Measurements from ENCODE around the gene NBPF15.
"Not testable (repeated sequence)": the region's sequence is repeated elsewhere in the genome, so short reads cannot be mapped to it uniquely, and the experiment has no call there.

NBPF15 gene, protein sequence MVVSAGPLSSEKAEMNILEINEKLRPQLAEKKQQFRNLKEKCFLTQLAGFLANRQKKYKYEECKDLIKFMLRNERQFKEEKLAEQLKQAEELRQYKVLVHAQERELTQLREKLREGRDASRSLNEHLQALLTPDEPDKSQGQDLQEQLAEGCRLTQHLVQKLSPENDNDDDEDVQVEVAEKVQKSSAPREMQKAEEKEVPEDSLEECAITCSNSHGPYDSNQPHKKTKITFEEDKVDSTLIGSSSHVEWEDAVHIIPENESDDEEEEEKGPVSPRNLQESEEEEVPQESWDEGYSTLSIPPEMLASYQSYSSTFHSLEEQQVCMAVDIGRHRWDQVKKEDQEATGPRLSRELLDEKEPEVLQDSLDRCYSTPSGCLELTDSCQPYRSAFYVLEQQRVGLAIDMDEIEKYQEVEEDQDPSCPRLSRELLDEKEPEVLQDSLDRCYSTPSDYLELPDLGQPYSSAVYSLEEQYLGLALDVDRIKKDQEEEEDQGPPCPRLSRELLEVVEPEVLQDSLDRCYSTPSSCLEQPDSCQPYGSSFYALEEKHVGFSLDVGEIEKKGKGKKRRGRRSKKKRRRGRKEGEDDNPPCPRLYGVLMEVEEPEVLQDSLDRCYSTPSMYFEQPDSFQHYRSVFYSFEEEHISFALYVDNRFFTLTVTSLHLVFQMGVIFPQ

DNA sequence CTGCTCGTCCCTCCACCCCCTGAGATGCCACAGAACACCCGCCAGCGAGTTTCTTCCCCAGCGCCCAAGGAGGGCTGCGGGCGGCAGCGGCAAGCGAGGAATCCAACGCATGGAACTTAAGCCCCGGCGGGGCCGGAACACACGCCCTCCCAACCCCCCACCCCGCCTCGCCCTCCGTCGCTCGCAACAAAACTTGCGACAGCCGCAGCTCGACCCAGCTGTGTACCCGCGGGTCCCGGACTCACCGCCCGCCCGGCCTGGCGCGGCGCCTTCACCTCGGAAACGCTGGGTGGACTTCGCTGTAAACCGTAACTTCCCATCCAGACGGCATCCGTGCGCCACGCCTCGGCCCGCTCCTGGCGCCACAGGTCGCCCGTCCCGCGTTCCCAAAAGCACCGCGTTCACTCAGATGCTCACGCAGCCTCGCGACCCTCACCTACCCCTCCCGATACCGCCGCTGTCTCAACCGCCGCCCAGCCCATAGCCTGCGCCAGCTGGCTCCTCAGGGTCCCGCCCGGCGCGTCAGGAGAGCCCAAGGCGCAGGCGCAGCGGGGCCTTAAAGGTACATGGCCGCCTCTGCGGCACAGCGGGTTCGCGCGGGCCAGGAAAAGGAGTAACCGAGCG lies at the start of gene NBPF15:
TSS of gene NBPF15 (minus strand) at position 534 of the 624 bp plus-strand sequence. CDS start 21,666 bp downstream, outside the sequence.
- not testable (repeated sequence) for H3K9ac ChIP-seq (ENCODE audit: low read depth, low read length, poor library complexity, severe bottlenecking)

DNA sequence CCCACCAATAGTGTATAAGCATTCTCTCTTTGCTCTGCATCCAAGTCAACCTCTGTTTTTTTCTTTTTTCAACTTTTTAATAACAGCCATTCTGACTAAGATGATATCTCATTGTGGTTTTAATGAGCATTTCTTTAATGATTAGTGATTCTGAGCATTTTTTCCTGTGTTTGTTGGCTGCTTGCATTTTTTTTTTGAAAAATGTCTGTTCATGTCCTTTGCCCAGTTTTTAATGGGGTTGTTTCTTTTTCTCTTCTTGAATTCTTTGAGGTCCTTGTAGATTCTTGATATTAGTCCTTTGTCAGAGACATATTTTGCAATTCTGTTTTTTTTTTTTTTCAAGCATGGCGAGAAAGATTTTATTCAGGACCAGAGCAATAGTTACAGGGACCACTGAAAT lies 35.0 kb upstream of the NBPF15 start:
- not testable (repeated sequence) for H4K20me1 ChIP-seq (ENCODE audit: insufficient read depth, low read length, poor library complexity, severe bottlenecking); H3K4me3 ChIP-seq (ENCODE audit: low read length, poor library complexity, severe bottlenecking); H3K9me2 ChIP-seq (replicated peaks; ENCODE audit: low read depth, low read length); H3K4me1 ChIP-seq (ENCODE audit: insufficient read depth, low read length, poor library complexity, severe bottlenecking); H3F3A ChIP-seq (ENCODE audit: low read depth); H3K4me2 ChIP-seq (ENCODE audit: low read depth, low read length, poor library complexity, severe bottlenecking); H2AFZ ChIP-seq (ENCODE audit: low read length); H3K79me2 ChIP-seq (ENCODE audit: insufficient read depth, low read length); H3K9ac ChIP-seq (ENCODE audit: low read depth, low read length, poor library complexity, severe bottlenecking); H3K36me3 ChIP-seq (ENCODE audit: insufficient read depth, low read length); H3K27me3 ChIP-seq (ENCODE audit: insufficient read depth, low read length, poor library complexity, severe bottlenecking); H3K9me3 ChIP-seq (ENCODE audit: insufficient read depth, low read depth, low read length)

More for the DNA sequence above, at the start of gene NBPF15:
- not testable (repeated sequence) for H3K4me1 ChIP-seq (ENCODE audit: insufficient read depth, low read length, poor library complexity, severe bottlenecking); H3F3A ChIP-seq (ENCODE audit: low read depth); H3K9me2 ChIP-seq (replicated peaks; ENCODE audit: low read depth, low read length); H3K4me2 ChIP-seq (ENCODE audit: low read depth, low read length, poor library complexity, severe bottlenecking); H4K20me1 ChIP-seq (ENCODE audit: insufficient read depth, low read length, poor library complexity, severe bottlenecking); H2AFZ ChIP-seq (ENCODE audit: low read length); H3K79me2 ChIP-seq (ENCODE audit: insufficient read depth, low read length); H3K4me3 ChIP-seq (ENCODE audit: low read length, poor library complexity, severe bottlenecking); H3K9me3 ChIP-seq (ENCODE audit: insufficient read depth, low read depth, low read length); H3K27me3 ChIP-seq (ENCODE audit: insufficient read depth, low read length, poor library complexity, severe bottlenecking); H3K36me3 ChIP-seq (ENCODE audit: insufficient read depth, low read length)

DNA sequence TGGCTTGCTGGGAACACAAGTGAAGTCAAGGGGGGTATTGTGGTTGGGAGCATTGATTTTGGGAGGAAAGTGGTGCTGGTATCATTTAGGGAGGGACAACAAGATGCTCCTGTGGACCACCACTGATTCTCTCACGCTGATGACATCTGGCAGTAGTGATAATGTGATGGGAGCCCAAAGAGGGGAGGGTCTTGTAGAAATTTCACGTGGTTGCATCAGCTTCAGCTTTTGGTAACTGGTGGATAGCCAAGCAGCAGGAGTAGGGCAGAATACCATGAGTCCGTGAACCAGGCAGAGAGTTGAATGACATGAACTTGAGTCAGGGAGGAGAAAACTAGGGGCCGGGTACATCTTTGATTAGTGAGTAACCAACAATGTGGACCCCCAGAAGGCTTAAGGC lies 32.7 kb upstream of the NBPF15 start:
- not testable (repeated sequence) for H4K20me1 ChIP-seq (ENCODE audit: insufficient read depth, low read length, poor library complexity, severe bottlenecking); H3F3A ChIP-seq (ENCODE audit: low read depth); H3K4me3 ChIP-seq (ENCODE audit: low read length, poor library complexity, severe bottlenecking); H2AFZ ChIP-seq (ENCODE audit: low read length); H3K9ac ChIP-seq (ENCODE audit: low read depth, low read length, poor library complexity, severe bottlenecking); H3K27me3 ChIP-seq (ENCODE audit: insufficient read depth, low read length, poor library complexity, severe bottlenecking); H3K79me2 ChIP-seq (ENCODE audit: insufficient read depth, low read length); H3K4me1 ChIP-seq (ENCODE audit: insufficient read depth, low read length, poor library complexity, severe bottlenecking); H3K36me3 ChIP-seq (ENCODE audit: insufficient read depth, low read length); H3K9me2 ChIP-seq (replicated peaks; ENCODE audit: low read depth, low read length); H3K4me2 ChIP-seq (ENCODE audit: low read depth, low read length, poor library complexity, severe bottlenecking); H3K9me3 ChIP-seq (ENCODE audit: insufficient read depth, low read depth, low read length)

DNA sequence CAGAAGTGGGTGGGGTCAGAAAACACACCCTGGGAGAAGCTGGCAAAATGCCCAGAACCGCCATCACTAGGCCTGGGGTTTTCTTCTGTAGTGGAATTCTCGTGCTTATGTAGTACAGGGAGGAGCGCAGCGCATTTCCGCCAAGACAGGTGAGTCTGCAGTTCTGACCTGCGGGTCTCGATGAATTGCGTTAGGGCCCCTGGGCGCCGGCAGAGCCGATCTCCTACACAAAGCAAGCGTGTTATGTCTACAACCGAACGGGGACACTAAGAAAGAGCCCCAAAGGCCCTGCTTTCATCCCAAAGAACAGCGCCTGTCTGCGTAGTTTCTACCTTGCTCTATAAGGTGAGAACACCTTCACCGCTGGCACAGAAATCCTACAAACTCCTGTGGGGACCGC lies 28.9 kb upstream of the NBPF15 start:
- H3K4me2 ChIP-seq (ENCODE audit: low read depth, low read length, poor library complexity, severe bottlenecking); H3K27me3 ChIP-seq (ENCODE audit: insufficient read depth, low read length, poor library complexity, severe bottlenecking); H3K36me3 ChIP-seq (ENCODE audit: insufficient read depth, low read length); H3K79me2 ChIP-seq (ENCODE audit: insufficient read depth, low read length); H4K20me1 ChIP-seq (ENCODE audit: insufficient read depth, low read length, poor library complexity, severe bottlenecking); H3K9me2 ChIP-seq (replicated peaks; ENCODE audit: low read depth, low read length); H3K9me3 ChIP-seq (ENCODE audit: insufficient read depth, low read depth, low read length); H2AFZ ChIP-seq (ENCODE audit: low read length); H3K4me1 ChIP-seq (ENCODE audit: insufficient read depth, low read length, poor library complexity, severe bottlenecking); H3F3A ChIP-seq (ENCODE audit: low read depth); H3K4me3 ChIP-seq (ENCODE audit: low read length, poor library complexity, severe bottlenecking); H3K9ac ChIP-seq (ENCODE audit: low read depth, low read length, poor library complexity, severe bottlenecking): not testable (repeated sequence)

DNA sequence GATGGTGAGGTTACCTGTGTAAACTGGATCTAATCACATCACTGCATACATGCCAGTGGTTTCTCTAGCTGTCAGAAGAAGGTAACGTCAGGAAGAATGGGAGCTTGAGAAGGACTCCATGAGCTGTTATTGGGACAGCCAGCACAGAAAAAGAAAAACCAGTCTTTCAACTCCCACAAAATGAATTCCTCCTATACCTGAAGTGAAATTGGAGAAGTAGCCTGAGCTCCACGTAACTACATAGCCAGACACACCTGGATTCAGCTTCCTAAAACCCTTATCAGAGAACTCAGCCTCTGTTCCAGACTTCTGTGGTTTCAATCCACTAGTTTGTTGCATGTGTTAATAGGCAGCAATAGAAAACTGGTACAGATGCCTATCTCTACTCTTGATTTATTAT lies 25.5 kb upstream of the NBPF15 start:
- H3K27me3 ChIP-seq (ENCODE audit: insufficient read depth, low read length, poor library complexity, severe bottlenecking); H3K4me2 ChIP-seq (ENCODE audit: low read depth, low read length, poor library complexity, severe bottlenecking); H3K9me2 ChIP-seq (replicated peaks; ENCODE audit: low read depth, low read length); H3K79me2 ChIP-seq (ENCODE audit: insufficient read depth, low read length); H3K4me1 ChIP-seq (ENCODE audit: insufficient read depth, low read length, poor library complexity, severe bottlenecking); H2AFZ ChIP-seq (ENCODE audit: low read length); H4K20me1 ChIP-seq (ENCODE audit: insufficient read depth, low read length, poor library complexity, severe bottlenecking); H3K4me3 ChIP-seq (ENCODE audit: low read length, poor library complexity, severe bottlenecking); H3K9me3 ChIP-seq (ENCODE audit: insufficient read depth, low read depth, low read length); H3F3A ChIP-seq (ENCODE audit: low read depth); H3K9ac ChIP-seq (ENCODE audit: low read depth, low read length, poor library complexity, severe bottlenecking); H3K36me3 ChIP-seq (ENCODE audit: insufficient read depth, low read length): not testable (repeated sequence)

DNA sequence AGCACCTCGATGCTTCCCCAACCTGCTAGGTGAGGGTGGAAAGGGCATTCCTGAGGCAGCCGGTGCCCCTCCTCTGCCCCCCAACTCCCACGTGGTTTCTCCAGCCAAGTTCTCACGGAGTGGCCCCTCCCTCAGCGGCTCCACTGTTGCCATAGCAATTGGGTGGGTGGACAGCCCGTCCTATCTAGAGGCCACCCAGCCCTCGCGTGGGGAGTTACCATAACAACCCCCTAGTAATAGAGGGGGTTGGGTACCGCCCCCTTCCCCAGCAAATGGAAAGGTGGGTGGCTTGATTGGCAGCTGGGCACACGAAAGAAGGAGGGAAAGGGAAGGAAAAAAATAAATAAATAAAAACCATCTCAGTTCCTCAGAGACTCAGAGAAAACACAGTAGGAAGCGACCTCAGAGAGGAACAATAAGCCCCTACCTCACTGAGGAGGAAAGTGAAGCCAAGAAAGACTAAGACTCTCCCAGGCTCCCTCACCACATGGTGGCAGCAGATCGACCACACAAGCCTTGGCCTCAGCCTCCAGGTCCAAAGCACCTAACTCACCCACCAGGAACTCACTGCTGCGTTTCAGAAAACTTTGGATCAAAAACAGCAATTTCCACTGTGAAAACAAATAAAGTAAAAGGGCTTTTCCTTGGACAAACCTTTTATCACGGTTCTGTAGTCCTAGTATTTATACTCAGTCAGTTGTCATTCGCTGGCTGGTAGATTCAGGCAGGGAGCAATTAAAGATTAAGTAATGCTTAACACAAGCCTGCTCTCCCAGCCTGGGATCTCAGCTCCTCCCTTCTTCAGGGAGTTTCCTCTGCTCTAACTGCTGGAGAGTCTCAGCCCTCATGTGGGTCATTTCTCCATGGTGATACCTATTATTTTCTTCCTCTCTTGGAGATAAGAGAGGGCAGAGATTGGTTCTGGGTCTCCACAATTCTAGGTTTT lies 23.9 kb upstream of the NBPF15 start:
- not testable (repeated sequence) for H3K9ac ChIP-seq (ENCODE audit: low read depth, low read length, poor library complexity, severe bottlenecking); H2AFZ ChIP-seq (ENCODE audit: low read length); H3K36me3 ChIP-seq (ENCODE audit: insufficient read depth, low read length); H3K4me1 ChIP-seq (ENCODE audit: insufficient read depth, low read length, poor library complexity, severe bottlenecking); H3F3A ChIP-seq (ENCODE audit: low read depth); H3K9me2 ChIP-seq (replicated peaks; ENCODE audit: low read depth, low read length); H4K20me1 ChIP-seq (ENCODE audit: insufficient read depth, low read length, poor library complexity, severe bottlenecking); H3K9me3 ChIP-seq (ENCODE audit: insufficient read depth, low read depth, low read length); H3K4me3 ChIP-seq (ENCODE audit: low read length, poor library complexity, severe bottlenecking); H3K4me2 ChIP-seq (ENCODE audit: low read depth, low read length, poor library complexity, severe bottlenecking); H3K79me2 ChIP-seq (ENCODE audit: insufficient read depth, low read length); H3K27me3 ChIP-seq (ENCODE audit: insufficient read depth, low read length, poor library complexity, severe bottlenecking)

DNA sequence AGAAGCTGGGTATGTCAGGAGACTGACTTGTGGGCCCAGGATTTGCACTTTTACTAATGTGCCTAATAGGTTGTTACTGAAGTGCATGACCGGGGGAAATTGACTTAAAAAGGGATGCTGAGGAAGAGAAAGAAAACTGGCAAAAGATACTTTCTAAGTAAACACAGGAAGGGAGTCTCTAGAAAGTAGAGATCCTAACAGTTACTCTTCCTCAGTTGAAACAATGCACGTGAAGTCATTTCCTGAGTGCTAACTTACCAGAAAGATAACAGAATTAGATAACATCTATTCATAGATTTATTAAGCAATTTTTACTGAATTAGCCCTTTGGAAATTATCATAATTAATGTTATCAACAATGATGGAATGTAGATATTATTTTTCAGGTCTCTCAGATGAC lies 12.4 kb upstream of the NBPF15 start:
- not testable (repeated sequence) for H3K4me3 ChIP-seq (ENCODE audit: low read length, poor library complexity, severe bottlenecking); H3K4me2 ChIP-seq (ENCODE audit: low read depth, low read length, poor library complexity, severe bottlenecking); H3K9ac ChIP-seq (ENCODE audit: low read depth, low read length, poor library complexity, severe bottlenecking); H3K36me3 ChIP-seq (ENCODE audit: insufficient read depth, low read length); H3K4me1 ChIP-seq (ENCODE audit: insufficient read depth, low read length, poor library complexity, severe bottlenecking); H3K79me2 ChIP-seq (ENCODE audit: insufficient read depth, low read length); H2AFZ ChIP-seq (ENCODE audit: low read length); H3K9me3 ChIP-seq (ENCODE audit: insufficient read depth, low read depth, low read length); H4K20me1 ChIP-seq (ENCODE audit: insufficient read depth, low read length, poor library complexity, severe bottlenecking); H3K27me3 ChIP-seq (ENCODE audit: insufficient read depth, low read length, poor library complexity, severe bottlenecking); H3F3A ChIP-seq (ENCODE audit: low read depth); H3K9me2 ChIP-seq (replicated peaks; ENCODE audit: low read depth, low read length)

Data from Loucy (cell line).